H1 (cell line): ENCODE data around the gene EPM2A. TPM values are rescaled to one million over a fixed set of nuclear protein-coding genes. Genes with fewer than 3 reads are reported as not detected.

ENCODE experiments used
- CTCF ChIA-PET: fragments of 300-600 bp; sonication (Branson Sonifier 250); formaldehyde crosslinking; loops from one replicate; lab custom pipeline; 2021; ENCODE audit not compliant: partially characterized antibody; lab: Charles Lee
- POLR2A ChIA-PET: fragments of 300-600 bp; sonication (Branson Sonifier 250); formaldehyde crosslinking; loops from one replicate; lab custom pipeline; 2021; ENCODE audit warnings: inconsistent platforms; ENCODE audit not compliant: partially characterized antibody; lab: Charles Lee
- DNase-seq, 2 experiments: peaks; one replicate each; pipeline versions ENCODE4 v3.0.0 to v3.0.0-alpha.2; 2010 to 2022; ENCODE audit warnings: low spot score in 2 of 2, low read depth in 1 of 2, mixed read lengths in 1 of 2
- FAIRE-seq: peaks from 2 replicates; lab custom pipeline; 2011; peaks lifted over from hg19 to GRCh38; lab: Jason Lieb, UNC
- H2AFZ ChIP-seq: 2 replicates; pipeline ENCODE4 v1.8.1; 2012; ENCODE audit warnings: low read length, inconsistent platforms
- H2AK5ac ChIP-seq: 2 replicates; pipeline ENCODE4 v1.6.1; 2013; ENCODE audit warnings: low read depth, low read length
- H2BK120ac ChIP-seq: replicated peaks from 2 replicates; pipeline ENCODE3; 2013; ENCODE audit warnings: low read depth, low read length, inconsistent platforms
- H2BK12ac ChIP-seq: 2 replicates; pipeline ENCODE4 v1.6.1; 2013; ENCODE audit warnings: low read depth, low read length
- H2BK15ac ChIP-seq: 2 replicates; pipeline ENCODE4 v1.6.1; 2013; ENCODE audit warnings: low read length
- H2BK20ac ChIP-seq: 2 replicates; pipeline ENCODE4 v1.6.1; 2013; ENCODE audit warnings: low read length
- H2BK5ac ChIP-seq: 2 replicates; pipeline ENCODE4 v1.6.1; 2013; ENCODE audit warnings: low read depth, low read length
- H3K14ac ChIP-seq: 2 replicates; pipeline ENCODE4 v1.6.1; 2013; ENCODE audit warnings: inconsistent platforms; ENCODE audit not compliant: insufficient read length
- H3K18ac ChIP-seq: 2 replicates; pipeline ENCODE4 v1.6.1; 2013; ENCODE audit warnings: low read length; ENCODE audit errors: extremely low read depth
- H3K23ac ChIP-seq: 2 replicates; pipeline ENCODE4 v1.6.1; 2013; ENCODE audit warnings: inconsistent platforms; ENCODE audit not compliant: insufficient read length
- H3K23me2 ChIP-seq: 2 replicates; pipeline ENCODE4 v1.6.1; 2013; ENCODE audit warnings: low read depth, low read length
- H3K27ac ChIP-seq: 2 replicates; pipeline ENCODE4 v1.6.1; 2011; ENCODE audit warnings: low read depth, low read length, inconsistent platforms
- H3K27me3 ChIP-seq, 4 experiments: replicated peaks in 1 of 4; 1 replicate in 1 of 4; 2 replicates in 3 of 4; pipeline versions ENCODE4 v1.6.1 to v1.8.1; 2011 to 2013; ENCODE audit warnings: low read length in 3 of 4, mild to moderate bottlenecking in 3 of 4, inconsistent platforms in 2 of 4, mixed read lengths in 2 of 4, moderate library complexity in 1 of 4; ENCODE audit not compliant: control insufficient read depth in 3 of 4, insufficient read depth in 3 of 4; ENCODE audit errors: extremely low read depth in 1 of 4
- H3K36me3 ChIP-seq, 4 experiments: 2 replicates each; pipeline versions ENCODE4 v1.6.1 to v1.8.1; 2011 to 2013; ENCODE audit warnings: mild to moderate bottlenecking in 4 of 4, low read length in 3 of 4, moderate library complexity in 2 of 4, control low read depth in 1 of 4, inconsistent platforms in 1 of 4; ENCODE audit not compliant: insufficient read depth in 4 of 4, control insufficient read depth in 2 of 4
- H3K4ac ChIP-seq: replicated peaks from 2 replicates; pipeline ENCODE3; 2013; ENCODE audit warnings: low read length, low read depth, mixed read lengths, inconsistent platforms; ENCODE audit not compliant: insufficient read length
- H3K4me1 ChIP-seq, 4 experiments: replicated peaks in 1 of 4; 1 replicate in 1 of 4; 2 replicates in 3 of 4; pipeline versions ENCODE4 v1.6.1 to v1.8.1; 2011 to 2013; ENCODE audit warnings: low read length in 3 of 4, inconsistent platforms in 2 of 4, mixed read lengths in 1 of 4; ENCODE audit not compliant: insufficient read depth in 4 of 4, control insufficient read depth in 3 of 4
- H3K4me2 ChIP-seq, 2 experiments: 2 replicates each; pipeline versions ENCODE4 v1.6.1 to v1.8.1; 2011 to 2013; ENCODE audit warnings: low read depth in 2 of 2, low read length in 2 of 2, control low read depth in 1 of 2, inconsistent platforms in 1 of 2, mild to moderate bottlenecking in 1 of 2; ENCODE audit not compliant: insufficient read depth in 1 of 2
- H3K4me3 ChIP-seq, 4 experiments: fragments of 200-600, 300-600 bp in 1 of 4; sonication (generic), shearing (Covaris generic), sonication (Bioruptor Twin) in 1 of 4; 2 replicates each; pipeline versions ENCODE4 v1.5.1 to v1.8.1; 2011 to 2016; ENCODE audit warnings: low read length in 4 of 4, low read depth in 3 of 4, control low read depth in 2 of 4, inconsistent platforms in 2 of 4, mild to moderate bottlenecking in 2 of 4, mixed read lengths in 1 of 4, moderate library complexity in 1 of 4; ENCODE audit not compliant: insufficient read depth in 2 of 4; ENCODE audit errors: extremely low read depth in 1 of 4
- H3K56ac ChIP-seq: replicated peaks from 2 replicates; pipeline ENCODE3; 2013; ENCODE audit warnings: low read depth, mild to moderate bottlenecking, mixed read lengths, low read length, inconsistent platforms; ENCODE audit not compliant: insufficient read length
- H3K79me1 ChIP-seq: 2 replicates; pipeline ENCODE4 v1.6.1; 2013; ENCODE audit warnings: low read depth, low read length, control low read depth
- H3K79me2 ChIP-seq, 2 experiments: 2 replicates each; pipeline versions ENCODE4 v1.6.1 to v1.8.1; 2012 to 2013; ENCODE audit warnings: low read length in 2 of 2, mild to moderate bottlenecking in 2 of 2, inconsistent platforms in 1 of 2; ENCODE audit not compliant: insufficient read depth in 2 of 2, control insufficient read depth in 1 of 2
- H3K9ac ChIP-seq, 4 experiments: replicated peaks in 1 of 4; 1 replicate in 1 of 4; 2 replicates in 3 of 4; pipeline versions ENCODE4 v1.6.1 to v1.8.1; 2011 to 2013; ENCODE audit warnings: low read depth in 3 of 4, low read length in 3 of 4, control low read depth in 2 of 4, mild to moderate bottlenecking in 2 of 4, moderate library complexity in 2 of 4, inconsistent platforms in 1 of 4; ENCODE audit errors: extremely low read depth in 1 of 4
- H3K9me3 ChIP-seq, 2 experiments: 2 replicates each; pipeline versions ENCODE4 v1.6.1 to v1.8.1; 2012 to 2013; ENCODE audit warnings: mild to moderate bottlenecking in 2 of 2, moderate library complexity in 2 of 2, control low read depth in 1 of 2, inconsistent platforms in 1 of 2, low read depth in 1 of 2, low read length in 1 of 2, mixed read lengths in 1 of 2; ENCODE audit not compliant: insufficient read depth in 2 of 2
- H4K20me1 ChIP-seq, 2 experiments: replicated peaks in 1 of 2; 2 replicates each; pipeline versions ENCODE3 to v1.8.1; 2011 to 2013; ENCODE audit warnings: inconsistent platforms in 2 of 2, low read length in 2 of 2, mild to moderate bottlenecking in 1 of 2; ENCODE audit not compliant: insufficient read depth in 2 of 2, control insufficient read depth in 1 of 2
- H4K5ac ChIP-seq: 2 replicates; pipeline ENCODE4 v1.6.1; 2013; ENCODE audit warnings: low read length, low read depth, mixed read lengths, inconsistent platforms; ENCODE audit not compliant: insufficient read length
- H4K8ac ChIP-seq: 2 replicates; pipeline ENCODE4 v1.8.0; 2013; ENCODE audit warnings: mild to moderate bottlenecking, moderate library complexity, low read length, inconsistent platforms; ENCODE audit not compliant: insufficient read depth; ENCODE audit errors: extremely low read depth
- H4K91ac ChIP-seq: replicated peaks from 2 replicates; pipeline ENCODE3; 2013; ENCODE audit warnings: low read length, mixed read lengths, inconsistent platforms; ENCODE audit not compliant: insufficient read length
- KDM4A ChIP-seq: IDR thresholded peaks from one replicate; pipeline ENCODE4 v1.7.1; 2012; ENCODE audit warnings: low read depth, mild to moderate bottlenecking, moderate library complexity, low read length, inconsistent platforms; ENCODE audit not compliant: severe bottlenecking
- POLR2A ChIP-seq, 2 experiments: IDR thresholded peaks; 1 replicate in 1 of 2; 2 replicates in 1 of 2; pipeline ENCODE4 v1.6.1; 2011; ENCODE audit warnings: low read depth in 2 of 2, low read length in 2 of 2, mild to moderate bottlenecking in 2 of 2; ENCODE audit errors: control extremely low read depth in 1 of 2
- SIN3A ChIP-seq, 2 experiments: IDR thresholded peaks in 1 of 2; conservative IDR thresholded peaks in 1 of 2; 2 replicates each; pipeline ENCODE4 v1.6.1; 2011 to 2012; ENCODE audit warnings: low read length in 2 of 2, improper control_type of control experiment in 1 of 2, low read depth in 1 of 2, mild to moderate bottlenecking in 1 of 2
- SP4 ChIP-seq: IDR thresholded peaks from 2 replicates; pipeline ENCODE4 v1.6.1; 2012; ENCODE audit warnings: low read length, inconsistent platforms
- TAF1 ChIP-seq: IDR thresholded peaks from 2 replicates; pipeline ENCODE4 v1.6.1; 2011; ENCODE audit warnings: mild to moderate bottlenecking, low read depth, low read length
- TCF12 ChIP-seq: IDR thresholded peaks from 2 replicates; pipeline ENCODE4 v1.6.1; 2011; ENCODE audit warnings: low read depth, mild to moderate bottlenecking, low read length
- WGBS, 2 experiments: shearing (Covaris generic) in 1 of 2; methylation state at CpG; one replicate each; pipeline versions ENCODE4 v1.1.6 to v1.1.7; 2013 to 2015; ENCODE audit warnings: low lambda C conversion rate in 2 of 2, mixed read lengths in 2 of 2, inconsistent platforms in 1 of 2, low coverage in 1 of 2, missing lambda C conversion rate in 1 of 2; ENCODE audit not compliant: insufficient replicate concordance in 2 of 2, insufficient coverage in 1 of 2, insufficient read length in 1 of 2; ENCODE audit errors: extremely low coverage in 1 of 2, missing lambda C conversion rate in 1 of 2; 5-methylcytosine and 5-hydroxymethylcytosine counted together
- polyA plus RNA-seq, 7 experiments: library from polyadenylated mRNA; depleted of rRNA in 3 of 7; stranded (reverse) in 5 of 7; unstranded in 2 of 7; fragments of >200 nt in 5 of 7; fragments of 200-250 nt in 2 of 7; gene quantifications; 1 replicate in 5 of 7; 2 replicates in 1 of 7; 4 replicates in 1 of 7; pipeline versions ENCODE4 v1.2.1 to v1.2.3, GENCODE V29; 2011 to 2013; ENCODE audit warnings: missing spikeins in 2 of 7, mixed read lengths in 2 of 7
- total RNA-seq: library from RNA; stranded (reverse); fragmentation: NEBNext Ultra II Directional; extraction: Animal tissue kit (Norgen Biotek cat#: 25700); gene quantifications from 2 replicates; pipeline ENCODE4 v1.2.1, GENCODE V29; 2021
- TF ChIP-seq, protein P1 (sequence below), 3 experiments: IDR thresholded peaks; 1 replicate in 2 of 3; 2 replicates in 1 of 3; pipeline versions ENCODE4 v1.5.1 to v1.6.1; 2011; ENCODE audit warnings: low read length in 3 of 3, mild to moderate bottlenecking in 3 of 3, inconsistent platforms in 2 of 3, low read depth in 1 of 3, moderate library complexity in 1 of 3; ENCODE audit not compliant: insufficient read depth in 1 of 3; ENCODE audit errors: control extremely low read depth in 1 of 3

Gene EPM2A
- total and polyA plus RNA-seq, 2 of the 8 experiments (the other 6 are each of a cell fraction or from before 2014, with no cell fraction given): 2.3 to 6.2 TPM

DNA sequence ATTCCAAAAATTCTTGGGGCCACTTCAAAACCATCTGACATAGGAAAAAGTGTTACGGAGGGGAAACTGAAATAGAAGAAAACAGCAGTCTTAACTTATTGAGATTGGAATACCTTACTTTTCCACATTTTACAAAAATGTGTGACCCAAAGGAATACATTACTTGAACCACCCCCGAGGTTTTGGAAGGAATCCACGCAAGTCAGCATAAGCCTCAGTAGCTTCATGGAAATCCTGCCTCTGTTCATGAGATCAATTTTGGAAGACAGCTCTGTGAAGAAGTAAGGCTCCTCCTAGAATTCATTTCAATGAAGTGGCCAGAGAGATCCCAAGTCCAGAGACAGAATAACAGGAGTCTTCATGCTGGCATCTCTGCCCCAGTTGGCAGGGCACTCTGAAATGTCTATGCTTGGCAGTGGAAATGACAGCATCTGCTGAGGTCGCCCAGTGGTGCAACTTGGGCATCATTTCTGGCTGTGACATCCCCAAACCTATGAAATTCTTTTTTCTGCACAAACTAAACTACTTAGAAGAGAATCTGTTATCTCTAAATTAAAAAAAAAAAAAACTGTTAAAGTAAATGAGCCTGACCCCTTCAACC lies 132.5 kb downstream of the EPM2A start:
- Histone ChIP-seq H2AK5ac (no peak overlapping the region), H4K20me1 (no peaks in the 10 kb centered on the region), H2BK120ac (no peak overlapping the region), H3K36me3 (no peaks in the 10 kb centered on the region), H3K4me2 (no peak overlapping the region), H4K8ac (no peak overlapping the region), H3K23me2 (no peaks in the 10 kb centered on the region), H2BK12ac (no peak overlapping the region), H3K79me2 (no peaks in the 10 kb centered on the region), H3K9ac (no peak overlapping the region), H2BK20ac (no peak overlapping the region), H4K5ac (no peak overlapping the region), H3K23ac (no peak overlapping the region), H2AFZ (no peak overlapping the region), H3K27me3 (no peaks in the 10 kb centered on the region), H3K4me3 (no peak overlapping the region), H3K27ac (no peak overlapping the region), H3K4me1 (no peaks in the 10 kb centered on the region), H2BK15ac (no peak overlapping the region), H3K18ac (no peak overlapping the region), H3K9me3 (no peaks in the 10 kb centered on the region), H3K14ac (no peak overlapping the region), H3K4ac (no peak overlapping the region), H4K91ac (no peak overlapping the region), H3K56ac (no peak overlapping the region)
- FAIRE-seq: no peak
- ChIA-PET POLR2A (no interaction called here), CTCF (no interaction called here)
- TF ChIP-seq SIN3A (conservative IDR thresholded peaks at IDR 0.05 in 1 of 2, IDR thresholded peaks at IDR 0.05 in 1 of 2; ENCODE audit: low read depth in 1 of 2, low read length in 2 of 2) (no peak), KDM4A (no peak), TAF1 (no peak), POLR2A (IDR thresholded peaks at IDR 0.05; ENCODE audit: control extremely low read depth in 1 of 2, low read depth in 2 of 2, low read length in 2 of 2) (no peak), SP4 (no peak), TCF12 (no peak)
- TF ChIP-seq, protein P1, sequence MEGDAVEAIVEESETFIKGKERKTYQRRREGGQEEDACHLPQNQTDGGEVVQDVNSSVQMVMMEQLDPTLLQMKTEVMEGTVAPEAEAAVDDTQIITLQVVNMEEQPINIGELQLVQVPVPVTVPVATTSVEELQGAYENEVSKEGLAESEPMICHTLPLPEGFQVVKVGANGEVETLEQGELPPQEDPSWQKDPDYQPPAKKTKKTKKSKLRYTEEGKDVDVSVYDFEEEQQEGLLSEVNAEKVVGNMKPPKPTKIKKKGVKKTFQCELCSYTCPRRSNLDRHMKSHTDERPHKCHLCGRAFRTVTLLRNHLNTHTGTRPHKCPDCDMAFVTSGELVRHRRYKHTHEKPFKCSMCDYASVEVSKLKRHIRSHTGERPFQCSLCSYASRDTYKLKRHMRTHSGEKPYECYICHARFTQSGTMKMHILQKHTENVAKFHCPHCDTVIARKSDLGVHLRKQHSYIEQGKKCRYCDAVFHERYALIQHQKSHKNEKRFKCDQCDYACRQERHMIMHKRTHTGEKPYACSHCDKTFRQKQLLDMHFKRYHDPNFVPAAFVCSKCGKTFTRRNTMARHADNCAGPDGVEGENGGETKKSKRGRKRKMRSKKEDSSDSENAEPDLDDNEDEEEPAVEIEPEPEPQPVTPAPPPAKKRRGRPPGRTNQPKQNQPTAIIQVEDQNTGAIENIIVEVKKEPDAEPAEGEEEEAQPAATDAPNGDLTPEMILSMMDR (IDR thresholded peaks at IDR 0.05; ENCODE audit: control extremely low read depth in 1 of 3, insufficient read depth in 1 of 3, low read depth in 1 of 3, low read length in 3 of 3): no peak
- TF ChIP-seq, all 59 proteins: peak for 0
- Histone ChIP-seq H3K79me1 (no peaks in the 10 kb centered on the region), H2BK5ac (no peak overlapping the region)
- no peak for DNase-seq
- 96% methylated on average over 4 of the region's 4 CpGs; no CpG with 5 or more reads in 1 of the 2 experiments for WGBS, 2 experiments
